ENCODE measurements around the gene EGR2. TPM values are rescaled to one million over a fixed set of nuclear protein-coding genes. Genes with fewer than 3 reads are reported as not detected.

The EGR2 gene
- polyA plus RNA-seq, 2 of the 4 experiments (the other 2 are of a cell fraction), result 4.4 TPM; not detected in 1

GRCh38 chr10:62856021-62856420, 39.9 kb upstream of the EGR2 start:
- 18% methylated on average over 4 of the region's 4 CpGs for WGBS (ENCODE audit: missing lambda C conversion rate)
- H3K4me2 ChIP-seq, result no peak overlapping the region

GRCh38 chr10:62853710-62854109, 37.5 kb upstream of the EGR2 start:
- Histone ChIP-seq H3K4me2 (no peak overlapping the region), H3K4me1 (no peaks in the 10 kb centered on the region), H3K9me3 (no peaks in the 10 kb centered on the region), H3K27ac (no peak overlapping the region), H3K4me3 (no peak overlapping the region)
- WGBS (ENCODE audit: missing lambda C conversion rate), result 66% methylated on average over 5 of the region's 5 CpGs
- ATAC-seq (no peak), DNase-seq (ENCODE audit: low read depth in 1 of 2, low spot score in 1 of 2) (no peak), FAIRE-seq (no peak)
- ChIA-PET POLR2A (no interaction called here), CTCF (interaction anchor here (1.2 to 1.5 kb wide), 2 partner anchors 36 to 260 kb away, joined by 3 to 5 read pairs; no protein-coding TSS in a partner anchor)
- TF ChIP-seq KDM5A (IDR thresholded peaks at IDR 0.05), result no peak
- no peak for TF ChIP-seq CHD4 (IDR thresholded peaks at IDR 0.05; ENCODE audit: borderline replicate concordance)
- no peak for TF ChIP-seq ZC3H11A (IDR thresholded peaks at IDR 0.05)
- TF ChIP-seq ZSCAN20 (CRISPR knock-in tag; IDR thresholded peaks at IDR 0.05), result no peak
- TF ChIP-seq HOXB5 (CRISPR knock-in tag; IDR thresholded peaks at IDR 0.05), result no peak
- TF ChIP-seq RFX5 (IDR thresholded peaks at IDR 0.05), result no peak
- TF ChIP-seq RNF2 (IDR thresholded peaks at IDR 0.05; ENCODE audit: borderline replicate concordance, low read depth), result no peak
- TF ChIP-seq BCL3 (IDR thresholded peaks at IDR 0.05), result no peak
- no peak for TF ChIP-seq KDM1A (IDR thresholded peaks at IDR 0.05; ENCODE audit: low read depth)
- TF ChIP-seq JUNB (IDR thresholded peaks at IDR 0.05), result no peak
- no peak for TF ChIP-seq HOXB13 (CRISPR knock-in tag; IDR thresholded peaks at IDR 0.05; ENCODE audit: low read depth)

More at GRCh38 chr10:62856021-62856420, 39.9 kb upstream of the EGR2 start:
- DNase-seq (ENCODE audit: low read depth in 1 of 2, low spot score in 1 of 2) (no peak), FAIRE-seq (no peak), ATAC-seq (no peak)
- no peak overlapping the region for H3K27ac ChIP-seq
- TF ChIP-seq CHD4 (IDR thresholded peaks at IDR 0.05; ENCODE audit: borderline replicate concordance), result no peak
- no peak for TF ChIP-seq BHLHE40 (IDR thresholded peaks at IDR 0.05; ENCODE audit: low read depth, low read length)
- no peak for TF ChIP-seq KDM5A (IDR thresholded peaks at IDR 0.05)
- TF ChIP-seq RARB (CRISPR knock-in tag; IDR thresholded peaks at IDR 0.05), result no peak
- TF ChIP-seq HOXB5 (CRISPR knock-in tag; IDR thresholded peaks at IDR 0.05), result no peak
- TF ChIP-seq HEYL (CRISPR knock-in tag; IDR thresholded peaks at IDR 0.05), result no peak
- TF ChIP-seq RNF2 (IDR thresholded peaks at IDR 0.05; ENCODE audit: borderline replicate concordance, low read depth), result no peak
- no peak for TF ChIP-seq KDM1A (IDR thresholded peaks at IDR 0.05; ENCODE audit: low read depth)
- TF ChIP-seq E2F6 (IDR thresholded peaks at IDR 0.05; ENCODE audit: borderline replicate concordance, low read depth), result no peak
- TF ChIP-seq MAX (IDR thresholded peaks at IDR 0.05), result no peak
- TF ChIP-seq USF2 (IDR thresholded peaks at IDR 0.05), result no peak
- TF ChIP-seq BCL3 (IDR thresholded peaks at IDR 0.05), result no peak
- H3K9me3 ChIP-seq, result no peaks in the 10 kb centered on the region
- no peaks in the 10 kb centered on the region for H3K4me1 ChIP-seq
- CTCF ChIA-PET, result no interaction called here
- POLR2A ChIA-PET, result no interaction called here
- H3K4me3 ChIP-seq, result no peak overlapping the region

- Histone ChIP-seq H3K4me1 (no peaks in the 10 kb centered on the region), H3K27ac (no peak overlapping the region), H3K9me3 (no peaks in the 10 kb centered on the region), H3K4me3 (no peak overlapping the region), H3K4me2 (no peak overlapping the region)
- CTCF ChIA-PET, result interaction anchor here (1.2 to 1.5 kb wide), 2 partner anchors 35 to 259 kb away, joined by 3 to 5 read pairs; no protein-coding TSS in a partner anchor
- 40% methylated on average over 6 of the region's 6 CpGs for WGBS (ENCODE audit: missing lambda C conversion rate)
- POLR2A ChIA-PET, result no interaction called here
- ATAC-seq (no peak), FAIRE-seq (no peak), DNase-seq (ENCODE audit: low read depth in 1 of 2, low spot score in 1 of 2) (no peak)
- no peak for TF ChIP-seq GATA3 (IDR thresholded peaks at IDR 0.05; ENCODE audit: borderline replicate concordance)
- TF ChIP-seq PHF8 (IDR thresholded peaks at IDR 0.05; ENCODE audit: borderline replicate concordance, low read depth), result no peak
- no peak for TF ChIP-seq REST (IDR thresholded peaks at IDR 0.05)
- no peak for TF ChIP-seq HDAC2 (IDR thresholded peaks at IDR 0.05)
- TF ChIP-seq JUNB (IDR thresholded peaks at IDR 0.05), result no peak
- TF ChIP-seq ZC3H11A (IDR thresholded peaks at IDR 0.05), result no peak
- TF ChIP-seq MYC (IDR thresholded peaks at IDR 0.05; ENCODE audit: borderline replicate concordance, low read length), result no peak
- TF ChIP-seq BHLHE40 (IDR thresholded peaks at IDR 0.05; ENCODE audit: low read depth, low read length), result no peak
These were observed 37.0 kb upstream of the EGR2 start for GRCh38 chr10:62852961-62853702.
